Mesenchymal stem cell (in vitro differentiated cells and primary cell): ENCODE measurements around the gene C14orf132.

ENCODE experiments used
- DNase-seq: peaks from one replicate; pipeline ENCODE4 v3.0.0-alpha.2; 2013
- H2AFZ ChIP-seq: one replicate; pipeline ENCODE4 v1.6.1; 2013; ENCODE audit warnings: low read depth, mild to moderate bottlenecking, control low read depth, inconsistent platforms, low read length, moderate library complexity
- H2AK5ac ChIP-seq: 2 replicates; pipeline ENCODE4 v1.6.1; 2013; ENCODE audit warnings: low read length, moderate library complexity, mild to moderate bottlenecking, inconsistent platforms; ENCODE audit not compliant: severe bottlenecking
- H2BK120ac ChIP-seq: one replicate; pipeline ENCODE4 v1.6.1; 2013; ENCODE audit warnings: low read depth, mild to moderate bottlenecking, inconsistent platforms, low read length, moderate library complexity
- H2BK12ac ChIP-seq, 2 experiments: one replicate each; pipeline ENCODE4 v1.6.1; 2013; ENCODE audit warnings: inconsistent platforms in 2 of 2, low read length in 2 of 2, mild to moderate bottlenecking in 2 of 2, moderate library complexity in 2 of 2, control low read depth in 1 of 2
- H2BK15ac ChIP-seq: one replicate; pipeline ENCODE4 v1.6.1; 2013; ENCODE audit warnings: mild to moderate bottlenecking, low read depth, inconsistent platforms; ENCODE audit not compliant: poor library complexity, severe bottlenecking
- H2BK5ac ChIP-seq: 2 replicates; pipeline ENCODE4 v1.6.1; 2013; ENCODE audit warnings: low read depth, mild to moderate bottlenecking, low read length, control low read depth, inconsistent platforms; ENCODE audit not compliant: poor library complexity, severe bottlenecking
- H3K14ac ChIP-seq, 2 experiments: one replicate each; pipeline ENCODE4 v1.6.1; 2013; ENCODE audit warnings: inconsistent platforms in 2 of 2, low read length in 2 of 2, control low read depth in 1 of 2, mild to moderate bottlenecking in 1 of 2, moderate library complexity in 1 of 2
- H3K18ac ChIP-seq, 2 experiments: one replicate each; pipeline ENCODE4 v1.6.1; 2013; ENCODE audit warnings: inconsistent platforms in 2 of 2, low read length in 2 of 2, control low read depth in 1 of 2, low read depth in 1 of 2, mild to moderate bottlenecking in 1 of 2
- H3K23ac ChIP-seq, 2 experiments: one replicate each; pipeline ENCODE4 v1.6.1; 2013; ENCODE audit warnings: inconsistent platforms in 2 of 2, low read length in 2 of 2, mild to moderate bottlenecking in 2 of 2, moderate library complexity in 2 of 2, control low read depth in 1 of 2
- H3K27ac ChIP-seq: 2 replicates; pipeline ENCODE4 v1.5.1; 2013; ENCODE audit warnings: mild to moderate bottlenecking, moderate library complexity, low read length, control low read depth, inconsistent platforms; ENCODE audit not compliant: poor library complexity, severe bottlenecking
- H3K27me3 ChIP-seq, 2 experiments: 2 replicates each; pipeline versions ENCODE4 v1.6.1 to v1.7.0; 2013; ENCODE audit warnings: low read length in 2 of 2, mild to moderate bottlenecking in 2 of 2, moderate library complexity in 2 of 2, control low read depth in 1 of 2, inconsistent platforms in 1 of 2; ENCODE audit not compliant: control insufficient read depth in 1 of 2, insufficient read depth in 1 of 2
- H3K36me3 ChIP-seq, 2 experiments: 2 replicates each; pipeline versions ENCODE4 v1.6.1 to v1.7.0; 2013; ENCODE audit warnings: low read length in 2 of 2, control low read depth in 1 of 2, inconsistent platforms in 1 of 2, low read depth in 1 of 2, mild to moderate bottlenecking in 1 of 2; ENCODE audit not compliant: insufficient read depth in 2 of 2, control insufficient read depth in 1 of 2
- H3K4ac ChIP-seq, 2 experiments: one replicate each; pipeline ENCODE4 v1.6.1; 2013; ENCODE audit warnings: inconsistent platforms in 2 of 2, low read length in 2 of 2, mild to moderate bottlenecking in 2 of 2, moderate library complexity in 2 of 2, control low read depth in 1 of 2, low read depth in 1 of 2
- H3K4me1 ChIP-seq: 2 replicates; pipeline ENCODE4 v1.6.1; 2013; ENCODE audit warnings: low read depth, low read length, control low read depth; ENCODE audit not compliant: control insufficient read depth, insufficient read depth
- H3K4me2 ChIP-seq: 2 replicates; pipeline ENCODE4 v1.6.1; 2013; ENCODE audit warnings: low read length, mild to moderate bottlenecking, inconsistent platforms; ENCODE audit not compliant: poor library complexity, severe bottlenecking
- H3K4me3 ChIP-seq, 2 experiments: 2 replicates each; pipeline versions ENCODE4 v1.5.1 to v1.7.0; 2013; ENCODE audit warnings: low read length in 2 of 2, mild to moderate bottlenecking in 2 of 2, control low read depth in 1 of 2, low read depth in 1 of 2; ENCODE audit not compliant: insufficient read depth in 1 of 2
- H3K79me1 ChIP-seq: replicated peaks from 2 replicates; pipeline ENCODE4 v1.6.1; 2013; ENCODE audit warnings: mild to moderate bottlenecking, control low read depth, low read length, inconsistent platforms; ENCODE audit not compliant: poor library complexity, severe bottlenecking
- H3K9ac ChIP-seq: 2 replicates; pipeline ENCODE4 v1.7.0; 2013; ENCODE audit warnings: mild to moderate bottlenecking, low read length, moderate library complexity
- H3K9me3 ChIP-seq: 2 replicates; pipeline ENCODE4 v1.7.0; 2013; ENCODE audit warnings: mild to moderate bottlenecking, low read length; ENCODE audit not compliant: control insufficient read depth
- H4K8ac ChIP-seq: one replicate; pipeline ENCODE4 v1.6.1; 2013; ENCODE audit warnings: inconsistent platforms, mild to moderate bottlenecking, low read length, moderate library complexity
- H4K91ac ChIP-seq: one replicate; pipeline ENCODE4 v1.6.1; 2013; ENCODE audit warnings: mild to moderate bottlenecking, low read length, inconsistent platforms
- WGBS: methylation state at CpG from one replicate; pipeline ENCODE4 v1.1.7; 2013; ENCODE audit warnings: mixed read lengths; 5-methylcytosine and 5-hydroxymethylcytosine counted together

Gene C14orf132

GRCh38 chr14:96040828-96041371 is 1.7 kb downstream of the C14orf132 start:
- H3K4me1 ChIP-seq, result peaks cover 25% of the 10 kb centered on the region
- H3K18ac ChIP-seq, result no peak overlapping the region
- H2AK5ac ChIP-seq, result no peak overlapping the region

GRCh38 chr14:96042248-96042930 is 3.2 kb downstream of the C14orf132 start:
- Histone ChIP-seq H4K8ac (no peak overlapping the region), H3K9ac (no peak overlapping the region)

More at GRCh38 chr14:96040828-96041371, 1.7 kb downstream of the C14orf132 start:
- Histone ChIP-seq H2BK15ac (no peak overlapping the region), H3K14ac (no peak overlapping the region), H3K9ac (peak overlapping the region; percentile 85), H4K91ac (no peak overlapping the region), H3K4me2 (peak overlapping the region; percentile 14), H3K79me1 (peaks cover 27% of the 10 kb centered on the region), H3K27ac (no peak overlapping the region), H3K4me3 (peak overlapping the region in 1 of 2 experiments; percentile 88), H2BK12ac (no peak overlapping the region), H3K27me3 (no peaks in the 10 kb centered on the region), H3K9me3 (no peaks in the 10 kb centered on the region), H4K8ac (no peak overlapping the region), H2BK5ac (no peak overlapping the region), H3K4ac (no peak overlapping the region), H2BK120ac (no peak overlapping the region), H2AFZ (no peak overlapping the region), H3K36me3 (peaks cover 19% of the 10 kb centered on the region in 2 experiments), H3K23ac (no peak overlapping the region)
- WGBS, result 63% methylated on average over 9 of the region's 9 CpGs
- peak; percentile 79 for DNase-seq

GRCh38 chr14:96046630-96047029 is 7.5 kb downstream of the C14orf132 start:
- Histone ChIP-seq H2BK15ac (no peak overlapping the region), H3K9me3 (no peaks in the 10 kb centered on the region), H4K8ac (no peak overlapping the region), H2AK5ac (no peak overlapping the region), H2AFZ (no peak overlapping the region), H3K4me2 (no peak overlapping the region), H3K18ac (no peak overlapping the region), H3K27me3 (no peaks in the 10 kb centered on the region), H3K27ac (no peak overlapping the region), H3K23ac (no peak overlapping the region), H2BK12ac (no peak overlapping the region), H3K4ac (no peak overlapping the region), H3K79me1 (peaks cover 25% of the 10 kb centered on the region), H4K91ac (no peak overlapping the region), H2BK120ac (no peak overlapping the region), H2BK5ac (no peak overlapping the region), H3K14ac (no peak overlapping the region), H3K4me3 (no peak overlapping the region), H3K36me3 (peaks cover 17 to 21% of the 10 kb centered on the region in 2 experiments), H3K4me1 (peaks cover 11% of the 10 kb centered on the region), H3K9ac (no peak overlapping the region)
- DNase-seq, result no peak
- WGBS, result 100% methylated on average over 2 of the region's 2 CpGs

More at GRCh38 chr14:96042248-96042930, 3.2 kb downstream of the C14orf132 start:
- WGBS, result 73% methylated on average over 3 of the region's 4 CpGs
- Histone ChIP-seq H3K36me3 (peaks cover 19 to 21% of the 10 kb centered on the region in 2 experiments), H3K4me3 (peak overlapping the region in 1 of 2 experiments; percentile 88), H3K18ac (no peak overlapping the region), H2BK5ac (no peak overlapping the region), H2BK15ac (no peak overlapping the region), H3K4me1 (peaks cover 27% of the 10 kb centered on the region), H2AK5ac (no peak overlapping the region), H3K9me3 (no peaks in the 10 kb centered on the region), H3K27ac (no peak overlapping the region), H3K14ac (no peak overlapping the region), H2BK120ac (no peak overlapping the region), H3K4me2 (no peak overlapping the region), H3K4ac (no peak overlapping the region), H3K23ac (no peak overlapping the region), H4K91ac (no peak overlapping the region), H2BK12ac (no peak overlapping the region), H3K79me1 (peaks cover 32% of the 10 kb centered on the region), H2AFZ (no peak overlapping the region), H3K27me3 (no peaks in the 10 kb centered on the region)
- peak; percentile 20 for DNase-seq

- H2AFZ ChIP-seq, result no peak overlapping the region
- no peak overlapping the region for H3K9ac ChIP-seq
- no peaks in the 10 kb centered on the region for H3K9me3 ChIP-seq
- no peak overlapping the region for H2BK5ac ChIP-seq
- no peak overlapping the region for H3K18ac ChIP-seq
- H3K79me1 ChIP-seq, result peaks cover 28% of the 10 kb centered on the region
- no peak overlapping the region for H3K23ac ChIP-seq
- no peak for DNase-seq
- H2BK15ac ChIP-seq, result no peak overlapping the region
- no peak overlapping the region for H3K4ac ChIP-seq
- no peak overlapping the region for H3K27ac ChIP-seq
- H2AK5ac ChIP-seq, result no peak overlapping the region
- peaks cover 11% of the 10 kb centered on the region for H3K4me1 ChIP-seq
- H4K91ac ChIP-seq, result no peak overlapping the region
- H3K36me3 ChIP-seq, result peaks cover 18 to 25% of the 10 kb centered on the region in 2 experiments
- H4K8ac ChIP-seq, result no peak overlapping the region
- H2BK12ac ChIP-seq, result no peak overlapping the region
- H3K4me2 ChIP-seq, result no peak overlapping the region
- no peaks in the 10 kb centered on the region for H3K27me3 ChIP-seq
- H3K14ac ChIP-seq, result no peak overlapping the region
- H3K4me3 ChIP-seq, result no peak overlapping the region
- H2BK120ac ChIP-seq, result no peak overlapping the region
These were observed 7.9 kb downstream of the C14orf132 start for GRCh38 chr14:96047101-96047500.
